Kidney epithelial cell (primary cell): Measurements from ENCODE around the gene PALM. TPM values are rescaled to one million over a fixed set of nuclear protein-coding genes. Genes with fewer than 3 reads are reported as not detected.

ENCODE experiments used
- DNase-seq: peaks from one replicate; pipeline ENCODE4 v3.0.0-alpha.2; 2010; ENCODE audit warnings: low read depth
- H3K27me3 ChIP-seq: 2 replicates; pipeline ENCODE4 v1.6.0; 2011; ENCODE audit warnings: low read length; ENCODE audit not compliant: control insufficient read depth, insufficient read depth
- H3K36me3 ChIP-seq: 2 replicates; pipeline ENCODE4 v1.5.1; 2011; ENCODE audit warnings: low read length; ENCODE audit not compliant: control insufficient read depth, insufficient read depth
- H3K4me3 ChIP-seq: 2 replicates; pipeline ENCODE4 v1.5.1; 2011; ENCODE audit warnings: low read depth, mild to moderate bottlenecking, control low read depth, low read length
- total RNA-seq: library from RNA; depleted of rRNA; stranded (reverse); fragments of >200 nt; gene quantifications from 2 replicates; pipeline ENCODE4 v1.2.3, GENCODE V29; 2015
- TF ChIP-seq, protein P1 (sequence below): IDR thresholded peaks from 2 replicates; pipeline ENCODE4 v1.5.1; 2011; ENCODE audit warnings: mild to moderate bottlenecking, moderate library complexity, low read length, control low read depth, inconsistent platforms; ENCODE audit not compliant: insufficient read depth, poor library complexity, severe bottlenecking

Gene PALM
- total RNA-seq, 1 donor from 2014 or later, result 49.8 TPM

GRCh38 chr19:748274-748598 is 39.5 kb downstream of the PALM start:
- Histone ChIP-seq H3K27me3 (no peaks in the 10 kb centered on the region), H3K4me3 (no peak overlapping the region), H3K36me3 (no peaks in the 10 kb centered on the region)
- TF ChIP-seq, protein P1, sequence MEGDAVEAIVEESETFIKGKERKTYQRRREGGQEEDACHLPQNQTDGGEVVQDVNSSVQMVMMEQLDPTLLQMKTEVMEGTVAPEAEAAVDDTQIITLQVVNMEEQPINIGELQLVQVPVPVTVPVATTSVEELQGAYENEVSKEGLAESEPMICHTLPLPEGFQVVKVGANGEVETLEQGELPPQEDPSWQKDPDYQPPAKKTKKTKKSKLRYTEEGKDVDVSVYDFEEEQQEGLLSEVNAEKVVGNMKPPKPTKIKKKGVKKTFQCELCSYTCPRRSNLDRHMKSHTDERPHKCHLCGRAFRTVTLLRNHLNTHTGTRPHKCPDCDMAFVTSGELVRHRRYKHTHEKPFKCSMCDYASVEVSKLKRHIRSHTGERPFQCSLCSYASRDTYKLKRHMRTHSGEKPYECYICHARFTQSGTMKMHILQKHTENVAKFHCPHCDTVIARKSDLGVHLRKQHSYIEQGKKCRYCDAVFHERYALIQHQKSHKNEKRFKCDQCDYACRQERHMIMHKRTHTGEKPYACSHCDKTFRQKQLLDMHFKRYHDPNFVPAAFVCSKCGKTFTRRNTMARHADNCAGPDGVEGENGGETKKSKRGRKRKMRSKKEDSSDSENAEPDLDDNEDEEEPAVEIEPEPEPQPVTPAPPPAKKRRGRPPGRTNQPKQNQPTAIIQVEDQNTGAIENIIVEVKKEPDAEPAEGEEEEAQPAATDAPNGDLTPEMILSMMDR, result no peak
- DNase-seq, result no peak

DNA sequence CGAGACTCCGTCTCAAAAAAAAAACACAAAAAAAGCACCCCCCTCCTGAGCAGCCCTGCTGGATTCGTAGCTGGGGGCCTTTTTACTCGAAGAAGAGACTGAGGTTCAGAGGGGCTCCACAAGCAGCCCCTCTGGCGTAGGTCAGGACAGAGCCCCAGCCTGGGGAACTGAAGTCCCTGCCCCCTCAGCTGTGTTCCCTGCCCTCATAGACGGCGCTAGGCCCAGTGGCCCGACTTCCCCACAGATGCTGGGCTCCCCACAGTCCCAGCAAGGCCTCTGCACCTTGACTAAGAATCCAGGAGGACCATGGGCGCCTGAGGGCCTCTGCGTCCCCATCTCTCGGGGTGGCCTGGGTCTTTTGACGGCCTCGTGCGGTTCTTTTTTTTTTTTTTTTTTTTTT is 41.1 kb downstream of the PALM start:
- DNase-seq, result no peak
- no peak overlapping the region for H3K4me3 ChIP-seq
- no peaks in the 10 kb centered on the region for H3K36me3 ChIP-seq
- no peaks in the 10 kb centered on the region for H3K27me3 ChIP-seq
- TF ChIP-seq, protein P1, result no peak

DNA sequence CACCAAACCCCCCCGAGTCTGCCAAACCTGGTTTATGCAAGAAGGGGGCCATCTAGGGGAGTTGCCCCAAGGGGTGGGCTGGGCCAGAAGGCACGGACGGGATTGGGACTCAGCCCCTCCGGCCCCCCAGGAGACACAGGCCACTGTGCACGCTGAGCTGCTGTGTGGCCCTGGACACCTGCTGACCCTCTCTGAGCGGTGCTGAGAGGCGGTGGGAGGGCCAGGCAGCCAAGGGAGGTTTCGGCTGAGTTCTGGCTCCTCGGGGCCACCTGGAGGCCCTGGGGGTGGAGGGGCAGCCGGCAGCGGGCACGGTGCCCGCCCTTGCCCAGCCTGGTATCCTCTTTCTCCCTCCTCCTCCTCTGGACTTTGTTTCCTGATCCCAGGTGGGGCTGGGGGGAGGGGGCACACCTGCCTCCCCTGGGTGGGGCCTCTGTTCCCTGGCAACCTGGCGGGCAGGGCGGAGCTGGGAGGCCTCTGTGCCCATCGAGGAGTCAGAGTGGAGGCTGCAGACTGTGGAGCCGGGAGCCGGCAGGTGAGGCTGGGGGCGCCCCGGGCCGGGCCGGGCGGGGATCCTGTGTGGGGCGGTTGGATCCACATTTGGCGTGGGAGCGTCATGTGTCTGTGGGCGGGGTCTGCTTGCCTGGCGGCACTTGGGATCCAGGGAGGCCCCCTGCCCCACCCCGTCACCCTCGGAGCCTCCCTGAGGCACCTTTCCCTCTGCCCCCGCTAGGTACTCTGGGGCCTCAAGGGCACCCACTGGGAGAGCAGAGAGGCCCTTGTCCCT is 42.1 kb downstream of the PALM start, which contains the start of gene MISP:
Gene MISP, plus strand, starts transcription at position 473 of the 784 bp plus-strand sequence. CDS start 5,835 bp downstream, outside the sequence.
- DNase-seq, result no peak
- Histone ChIP-seq H3K4me3 (peak within 1 kb of the TSS; percentile 26), H3K36me3 (no peaks in the 10 kb centered on the region), H3K27me3 (no peaks in the 10 kb centered on the region)
- TF ChIP-seq, protein P1, result no peak

DNA sequence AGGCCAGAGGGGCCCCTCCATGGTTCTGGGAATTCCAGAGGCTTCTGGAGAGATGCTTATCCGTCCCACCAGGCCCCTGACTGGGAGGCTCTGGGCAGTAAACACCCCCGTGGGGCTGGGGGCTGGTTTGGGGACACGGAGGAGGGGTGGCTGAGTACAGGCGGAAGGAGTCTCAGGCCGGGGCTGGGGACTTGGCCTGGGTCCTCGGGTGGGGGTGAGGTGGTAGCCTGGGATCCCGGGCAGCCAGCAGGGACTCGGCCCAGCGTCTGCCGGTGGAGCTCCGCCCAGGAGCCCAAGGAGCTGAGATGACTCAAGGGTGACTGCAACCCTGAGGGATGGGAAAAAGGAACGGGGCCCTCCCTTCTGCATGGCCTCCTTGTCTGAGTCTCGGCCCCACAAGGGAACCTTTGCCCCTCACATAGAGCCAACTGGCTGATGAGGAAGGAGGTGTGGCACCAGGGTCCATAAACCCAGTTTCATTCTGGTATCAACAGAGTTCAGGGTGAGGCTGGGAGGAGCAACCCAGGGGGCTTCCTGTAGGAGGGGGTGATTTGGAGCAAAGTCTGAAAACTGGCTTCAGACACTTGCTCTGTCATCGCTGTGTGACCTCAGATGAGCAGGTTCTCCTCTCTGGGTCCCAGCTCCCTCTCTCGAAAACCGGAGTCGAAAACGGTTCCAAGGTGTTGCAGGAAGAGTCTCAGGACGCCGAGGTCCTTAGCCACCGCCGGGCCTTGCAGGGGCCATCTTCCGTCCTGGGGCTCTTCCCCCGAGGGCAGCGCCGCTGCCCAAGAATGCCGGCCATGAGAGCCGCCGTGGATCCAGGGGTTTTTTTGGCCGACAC is 43.0 kb downstream of the PALM start:
- TF ChIP-seq, protein P1, result no peak
- Histone ChIP-seq H3K27me3 (no peaks in the 10 kb centered on the region), H3K36me3 (no peaks in the 10 kb centered on the region), H3K4me3 (peak overlapping the region; percentile 26)
- peak; percentile 67 for DNase-seq

DNA sequence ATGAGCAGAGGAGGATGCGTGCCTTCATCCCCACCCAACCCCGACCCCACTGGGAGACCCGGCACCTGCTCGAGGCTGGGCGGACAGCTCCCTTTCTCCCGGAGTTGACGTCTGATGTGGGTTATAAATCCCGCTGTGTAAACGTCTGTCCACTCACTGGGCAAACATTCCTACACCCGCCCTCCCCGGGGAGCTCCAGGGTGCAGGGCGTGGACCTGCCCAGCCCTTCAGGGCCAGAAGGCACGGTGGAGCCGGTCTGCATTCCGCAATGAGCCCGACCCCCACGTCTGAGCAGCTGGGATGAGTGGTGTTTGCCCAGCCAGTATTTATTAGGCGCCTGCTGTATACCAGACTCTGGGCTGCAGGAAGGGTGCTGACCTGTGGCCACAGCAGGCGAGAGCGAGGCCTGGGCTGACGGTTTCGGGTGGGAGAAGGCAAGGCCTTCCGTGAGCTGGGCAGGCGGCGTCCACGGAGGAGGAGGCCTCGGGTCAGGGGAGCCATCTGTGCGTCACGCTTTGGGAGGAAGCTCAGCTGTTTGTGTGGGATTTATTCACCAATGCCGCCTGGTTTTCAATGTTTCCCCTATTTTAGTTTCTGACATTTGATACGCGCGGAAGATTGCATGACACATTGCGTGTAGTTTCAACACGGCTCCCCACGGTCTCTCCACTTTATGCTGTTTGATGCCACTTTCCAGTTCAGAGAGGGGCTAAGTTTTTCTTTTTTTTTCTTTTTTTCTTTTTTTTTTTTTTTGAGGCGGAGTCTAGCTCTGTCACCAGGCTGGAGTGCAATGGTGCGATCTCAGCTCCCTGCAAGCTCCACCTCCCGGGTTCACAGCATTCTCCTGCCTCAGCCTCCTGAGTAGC is 44.1 kb downstream of the PALM start:
- peak; percentile 90 for DNase-seq
- TF ChIP-seq, protein P1, result no peak
- H3K27me3 ChIP-seq, result no peaks in the 10 kb centered on the region
- H3K4me3 ChIP-seq, result no peak overlapping the region
- no peaks in the 10 kb centered on the region for H3K36me3 ChIP-seq
